OCI-LY3 (cell line): ENCODE measurements around the gene RGS19.

ENCODE experiments used
- H2AFZ ChIP-seq: fragments of 200-600, 300-600 bp; shearing (Covaris generic); 2 replicates; pipeline ENCODE4 v1.6.0; 2014; ENCODE audit warnings: antibody characterized with exemption, low read depth, low read length
- H3K27ac ChIP-seq: fragments of 200-600, 300-600 bp; sonication (generic); 2 replicates; pipeline ENCODE4 v1.5.1; 2014; ENCODE audit warnings: mild to moderate bottlenecking, low read length, moderate library complexity, mixed read lengths
- H3K27me3 ChIP-seq: fragments of 200-600, 300-600 bp; sonication (generic); 2 replicates; pipeline ENCODE4 v1.6.1; 2014; ENCODE audit warnings: low read depth, low read length, mixed read lengths
- H3K36me3 ChIP-seq: fragments of 200-600, 300-600 bp; sonication (generic); replicated peaks from 2 replicates; pipeline ENCODE3; 2014; ENCODE audit warnings: low read depth, low read length, mixed read lengths
- H3K4me1 ChIP-seq: fragments of 300-600, 200-600 bp; sonication (generic); 2 replicates; pipeline ENCODE4 v1.6.1; 2014; ENCODE audit warnings: low read length, mixed read lengths
- H3K4me2 ChIP-seq: fragments of 200-600, 300-600 bp; sonication (generic); 2 replicates; pipeline ENCODE4 v1.6.1; 2014; ENCODE audit warnings: low read length, mixed read lengths
- H3K4me3 ChIP-seq: fragments of 300-600, 200-600 bp; sonication (generic); 2 replicates; pipeline ENCODE4 v1.5.1; 2014; ENCODE audit warnings: antibody characterized with exemption, mild to moderate bottlenecking, low read length, moderate library complexity
- H3K79me2 ChIP-seq: fragments of 300-600, 200-600 bp; shearing (Covaris generic); 2 replicates; pipeline ENCODE4 v1.6.1; 2014; ENCODE audit warnings: mild to moderate bottlenecking, low read length, mixed read lengths
- H3K9ac ChIP-seq: fragments of 300-600, 200-600 bp; shearing (Covaris generic); 2 replicates; pipeline ENCODE4 v1.6.0; 2014; ENCODE audit warnings: mild to moderate bottlenecking, low read length, moderate library complexity
- H3K9me3 ChIP-seq: fragments of 200-600, 300-600 bp; shearing (Covaris generic); 2 replicates; pipeline ENCODE4 v1.6.1; 2014; ENCODE audit warnings: low read length, mixed read lengths; ENCODE audit not compliant: insufficient read depth
- H4K20me1 ChIP-seq: fragments of 200-600, 300-600 bp; sonication (generic); 2 replicates; pipeline ENCODE4 v1.6.1; 2016; ENCODE audit warnings: low read length, mixed read lengths; ENCODE audit not compliant: insufficient read depth
- EZH2phosphoT487 ChIP-seq: fragments of 200-600 bp; shearing (Covaris generic); IDR thresholded peaks from 2 replicates; pipeline ENCODE4 v1.6.1; 2018; ENCODE audit warnings: antibody characterized with exemption, mixed run types, low read depth
- TF ChIP-seq, protein P1 (sequence below): fragments of 200-600, 300-600 bp; sonication (generic); IDR thresholded peaks from 2 replicates; pipeline ENCODE4 v1.5.1; 2014; ENCODE audit warnings: antibody characterized with exemption, low read length, low read depth

Gene RGS19

DNA sequence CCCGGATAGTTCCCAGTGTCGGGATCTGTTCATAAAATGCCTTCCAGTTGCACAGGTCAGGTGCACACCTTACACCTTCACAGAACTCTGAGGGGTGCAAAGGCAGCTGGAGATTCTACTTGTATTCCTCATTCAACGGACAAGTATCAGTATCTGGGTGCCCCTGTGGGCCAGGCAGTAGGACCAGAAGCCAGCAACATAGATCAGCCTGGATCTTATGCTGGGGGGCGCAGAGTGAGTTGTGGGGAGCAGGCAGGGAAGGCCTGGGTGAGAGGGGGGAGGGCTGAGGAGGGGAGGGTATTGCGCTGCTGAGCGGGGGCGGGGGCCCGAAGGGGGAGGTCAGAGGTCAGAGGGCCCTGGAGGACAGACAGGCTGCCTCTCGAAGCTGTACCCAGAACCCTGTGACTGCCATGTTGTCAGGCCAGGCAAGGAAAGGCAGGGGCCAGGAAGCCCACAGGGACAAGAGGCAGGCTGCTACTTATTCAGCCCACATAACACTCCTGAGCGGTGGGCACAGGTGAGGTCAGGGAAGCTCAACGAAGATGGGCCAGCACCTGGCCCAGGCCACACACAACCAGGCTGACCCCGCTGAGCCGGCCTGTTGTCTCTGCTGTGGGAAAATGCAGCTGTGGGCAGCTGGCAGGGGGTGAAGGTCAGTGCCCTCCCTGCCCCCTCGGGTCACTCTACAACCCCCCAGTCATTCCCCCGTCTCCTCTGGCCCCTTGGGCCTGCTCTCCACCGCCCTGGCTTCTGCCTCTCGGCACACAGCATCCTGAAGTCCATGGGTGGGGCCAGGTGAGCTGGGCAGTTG lies 1.7 kb upstream of the RGS19 start:
- TF ChIP-seq EZH2phosphoT487 = no peak
- TF ChIP-seq, protein P1, sequence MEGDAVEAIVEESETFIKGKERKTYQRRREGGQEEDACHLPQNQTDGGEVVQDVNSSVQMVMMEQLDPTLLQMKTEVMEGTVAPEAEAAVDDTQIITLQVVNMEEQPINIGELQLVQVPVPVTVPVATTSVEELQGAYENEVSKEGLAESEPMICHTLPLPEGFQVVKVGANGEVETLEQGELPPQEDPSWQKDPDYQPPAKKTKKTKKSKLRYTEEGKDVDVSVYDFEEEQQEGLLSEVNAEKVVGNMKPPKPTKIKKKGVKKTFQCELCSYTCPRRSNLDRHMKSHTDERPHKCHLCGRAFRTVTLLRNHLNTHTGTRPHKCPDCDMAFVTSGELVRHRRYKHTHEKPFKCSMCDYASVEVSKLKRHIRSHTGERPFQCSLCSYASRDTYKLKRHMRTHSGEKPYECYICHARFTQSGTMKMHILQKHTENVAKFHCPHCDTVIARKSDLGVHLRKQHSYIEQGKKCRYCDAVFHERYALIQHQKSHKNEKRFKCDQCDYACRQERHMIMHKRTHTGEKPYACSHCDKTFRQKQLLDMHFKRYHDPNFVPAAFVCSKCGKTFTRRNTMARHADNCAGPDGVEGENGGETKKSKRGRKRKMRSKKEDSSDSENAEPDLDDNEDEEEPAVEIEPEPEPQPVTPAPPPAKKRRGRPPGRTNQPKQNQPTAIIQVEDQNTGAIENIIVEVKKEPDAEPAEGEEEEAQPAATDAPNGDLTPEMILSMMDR = no peak
- Histone ChIP-seq H2AFZ (no peak overlapping the region), H3K9me3 (no peaks in the 10 kb centered on the region), H3K9ac (peak overlapping the region; percentile 93), H4K20me1 (no peaks in the 10 kb centered on the region), H3K79me2 (peaks cover 33% of the 10 kb centered on the region), H3K4me2 (peak overlapping the region; percentile 93), H3K4me1 (peaks cover 34% of the 10 kb centered on the region), H3K4me3 (peak overlapping the region; percentile 95), H3K27me3 (peaks cover 24% of the 10 kb centered on the region), H3K36me3 (peaks cover 4% of the 10 kb centered on the region), H3K27ac (no peak overlapping the region)

DNA sequence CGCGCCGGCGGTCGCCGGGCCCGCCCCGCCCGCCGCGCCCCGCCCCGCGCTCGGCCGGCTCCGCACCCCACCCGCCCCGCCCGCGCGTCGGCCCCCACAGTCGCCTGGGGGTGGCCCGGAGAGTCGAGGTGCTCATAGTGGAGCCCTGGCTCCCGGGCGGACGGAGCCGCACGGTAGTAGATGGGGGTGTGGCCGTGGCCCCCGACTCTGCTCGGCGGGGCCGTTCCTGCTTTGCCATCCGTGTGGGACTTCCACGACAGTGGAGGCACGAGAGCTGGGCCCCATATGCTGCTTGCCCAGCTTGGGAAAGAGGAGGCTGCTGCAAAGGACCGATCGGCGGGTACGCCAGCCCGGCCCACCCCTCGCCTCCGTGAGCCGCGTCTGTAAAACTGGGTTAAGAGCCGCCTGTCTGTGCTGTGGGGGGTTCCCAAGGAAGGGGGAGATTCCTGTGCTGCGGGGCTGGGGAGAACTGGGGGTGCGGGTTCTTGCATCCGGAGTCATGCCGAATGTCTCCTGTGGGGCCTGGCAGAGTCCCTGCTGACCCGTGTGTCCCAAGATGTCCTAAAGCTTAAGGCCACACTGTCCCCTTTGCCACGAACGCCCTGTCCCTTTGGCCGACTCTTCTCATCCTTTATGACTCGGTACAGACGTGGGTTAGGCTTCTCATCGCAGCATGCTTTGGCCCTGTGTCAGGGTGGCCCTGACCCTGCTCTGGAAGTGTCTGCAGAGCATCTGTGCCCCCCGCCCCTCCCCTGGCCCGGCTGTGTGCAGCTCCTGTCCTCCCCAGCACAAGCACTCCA lies 895 bp upstream of the RGS19 start, which contains the start of gene OPRL1:
Gene OPRL1, plus strand, starts transcription at position 70 of the 800 bp plus-strand sequence. CDS start 12,639 bp downstream, outside the sequence.
- Histone ChIP-seq H3K4me2 (peak within 1 kb of the TSS; percentile 99), H3K4me3 (peak within 1 kb of the TSS; percentile 95), H3K36me3 (peaks cover 8% of the 10 kb centered on the region), H3K27ac (peak within 1 kb of the TSS; percentile 91), H3K9me3 (no peaks in the 10 kb centered on the region), H4K20me1 (no peaks in the 10 kb centered on the region), H3K79me2 (peaks cover 34% of the 10 kb centered on the region), H2AFZ (0 out of 2 replicates have a peak within 1 kb of the TSS, but pooled peaks have one; percentile 33), H3K4me1 (peaks cover 34% of the 10 kb centered on the region), H3K27me3 (peaks cover 16% of the 10 kb centered on the region), H3K9ac (peak within 1 kb of the TSS; percentile 98)
- TF ChIP-seq EZH2phosphoT487 = no peak
- TF ChIP-seq, protein P1 = no peak

DNA sequence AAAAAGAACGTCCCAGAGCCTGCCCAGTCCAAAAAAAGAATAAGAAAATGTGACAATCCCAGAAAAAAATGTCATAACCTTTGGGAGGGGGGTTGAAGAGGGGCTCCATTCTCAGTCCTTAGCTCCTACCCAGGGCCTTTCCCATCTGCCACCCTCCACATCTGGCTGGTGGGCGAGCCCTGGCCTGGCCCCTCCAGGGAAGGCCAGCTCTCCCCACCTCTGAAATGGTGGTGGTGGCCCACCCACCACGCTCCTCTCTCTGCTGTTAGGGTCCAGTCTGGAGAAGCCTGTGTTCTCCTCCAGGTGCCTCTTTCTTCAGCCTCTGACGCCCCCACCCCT lies 415 bp downstream of the RGS19 start:
- Histone ChIP-seq H3K27ac (peak overlapping the region; percentile 91), H3K9ac (peak overlapping the region; percentile 98), H3K4me3 (peak overlapping the region; percentile 91), H2AFZ (no peak overlapping the region), H3K36me3 (peaks cover 9% of the 10 kb centered on the region), H3K4me2 (peak overlapping the region; percentile 99), H3K27me3 (0 out of 2 replicates have a peak, but pooled peaks cover 4% of the 10 kb centered on the region), H3K4me1 (peaks cover 34% of the 10 kb centered on the region), H3K9me3 (no peaks in the 10 kb centered on the region), H4K20me1 (no peaks in the 10 kb centered on the region), H3K79me2 (peaks cover 34% of the 10 kb centered on the region)
- TF ChIP-seq EZH2phosphoT487 = no peak
- TF ChIP-seq, protein P1 = no peak

DNA sequence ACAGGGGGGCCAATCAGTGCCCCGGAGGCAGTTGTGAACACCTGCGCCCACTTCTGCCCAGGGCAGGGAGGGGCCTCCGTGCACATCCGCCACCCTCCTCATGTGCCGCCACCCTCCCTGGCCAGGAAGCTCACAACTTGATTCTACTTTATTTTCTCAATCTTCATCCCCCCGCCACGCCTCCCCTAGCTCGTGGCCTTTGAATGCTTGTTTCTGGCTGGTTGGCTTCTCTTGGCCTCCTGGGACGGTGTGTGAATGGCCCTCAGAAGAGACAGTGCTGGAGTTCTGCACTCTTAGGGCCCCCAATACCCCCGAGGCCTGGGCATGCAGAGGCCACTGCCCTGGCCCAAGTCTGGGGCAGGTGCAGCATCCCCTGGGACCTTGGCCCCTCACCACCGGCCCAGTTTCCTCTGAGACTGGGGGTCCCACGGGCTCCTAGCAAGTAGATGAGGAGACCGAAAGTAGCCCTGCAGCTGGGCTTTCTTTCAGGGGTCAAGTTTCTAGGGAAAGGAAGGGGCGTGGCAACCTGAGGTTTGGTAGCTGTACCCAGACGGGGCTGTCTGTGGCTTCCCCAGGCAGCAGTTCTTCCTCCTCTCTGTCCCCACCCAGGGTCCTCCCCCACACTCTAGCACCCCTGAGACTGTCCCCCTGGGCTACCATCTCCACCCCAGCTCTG lies 1.3 kb downstream of the RGS19 start:
- Histone ChIP-seq H3K9me3 (no peaks in the 10 kb centered on the region), H3K79me2 (peaks cover 34% of the 10 kb centered on the region), H3K27ac (peak overlapping the region; percentile 91), H3K27me3 (0 out of 2 replicates have a peak, but pooled peaks cover 3% of the 10 kb centered on the region), H3K36me3 (peaks cover 15% of the 10 kb centered on the region), H3K4me1 (peaks cover 33% of the 10 kb centered on the region), H3K9ac (peak overlapping the region; percentile 98), H2AFZ (no peak overlapping the region), H3K4me2 (peak overlapping the region; percentile 99), H3K4me3 (peak overlapping the region; percentile 91), H4K20me1 (no peaks in the 10 kb centered on the region)
- TF ChIP-seq EZH2phosphoT487 = no peak
- TF ChIP-seq, protein P1 = no peak
